Measurements from ENCODE around the gene CGNL1. TPM values are rescaled to one million over a fixed set of nuclear protein-coding genes. Genes with fewer than 3 reads are reported as not detected.
A peak's percentile ranks its signal among the peaks of the same experiment; 100 is the strongest.

CGNL1 gene
- total and polyA plus RNA-seq, 11 donors, result 3.8 to 40.0 (median 23.4) TPM

DNA sequence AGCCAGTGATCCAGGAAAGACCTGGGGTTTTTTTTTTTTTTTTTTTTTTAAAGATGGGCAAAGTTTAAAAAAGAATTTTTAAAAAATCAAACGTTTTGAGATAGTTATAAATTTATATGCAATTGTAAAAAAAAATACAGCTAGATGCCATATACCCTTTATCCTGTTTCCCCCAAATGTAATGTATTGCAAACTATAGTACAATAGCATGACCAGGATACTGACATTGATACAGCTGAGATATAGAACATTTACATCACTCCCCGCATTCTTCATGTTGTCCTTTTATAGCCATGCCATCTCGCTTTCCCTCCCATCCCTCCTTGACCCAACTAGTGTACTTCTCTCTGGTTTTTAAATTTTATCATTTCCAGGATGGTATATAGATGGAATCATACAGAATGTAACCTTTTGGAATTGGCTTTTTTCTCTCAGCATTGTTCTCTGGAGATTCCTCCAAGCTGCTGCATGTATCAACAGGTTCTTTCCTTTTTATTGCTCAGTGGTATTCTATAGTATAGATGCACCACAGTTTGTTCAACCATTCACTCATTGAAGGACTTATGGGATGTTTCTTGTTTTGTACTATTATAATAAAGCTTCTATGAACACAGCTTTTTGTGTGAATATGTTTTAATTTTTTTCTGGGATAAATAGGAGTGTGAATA is 104.9 kb downstream of the CGNL1 start:
- intact Hi-C loops (cut with DNase I), result no loop called here
- Histone ChIP-seq H3K27me3 (no peaks in the 10 kb centered on the region), H3K9me3 (no peaks in the 10 kb centered on the region), H3K4me1 (peaks cover 0 to 15% (median 0%) of the 10 kb centered on the region in 12 donors), H3K27ac (no peak overlapping the region), H3K4me3 (no peak overlapping the region), H3K36me3 (no peaks in the 10 kb centered on the region)
- 80 to 90% (median 86%) methylated on average over 3 of the region's 3 CpGs for WGBS, 4 donors
- ATAC-seq, result no peak
- no peak for DNase-seq
- TF ChIP-seq POLR2A (IDR thresholded peaks at IDR 0.05), result no peak
- TF ChIP-seq, protein P1, sequence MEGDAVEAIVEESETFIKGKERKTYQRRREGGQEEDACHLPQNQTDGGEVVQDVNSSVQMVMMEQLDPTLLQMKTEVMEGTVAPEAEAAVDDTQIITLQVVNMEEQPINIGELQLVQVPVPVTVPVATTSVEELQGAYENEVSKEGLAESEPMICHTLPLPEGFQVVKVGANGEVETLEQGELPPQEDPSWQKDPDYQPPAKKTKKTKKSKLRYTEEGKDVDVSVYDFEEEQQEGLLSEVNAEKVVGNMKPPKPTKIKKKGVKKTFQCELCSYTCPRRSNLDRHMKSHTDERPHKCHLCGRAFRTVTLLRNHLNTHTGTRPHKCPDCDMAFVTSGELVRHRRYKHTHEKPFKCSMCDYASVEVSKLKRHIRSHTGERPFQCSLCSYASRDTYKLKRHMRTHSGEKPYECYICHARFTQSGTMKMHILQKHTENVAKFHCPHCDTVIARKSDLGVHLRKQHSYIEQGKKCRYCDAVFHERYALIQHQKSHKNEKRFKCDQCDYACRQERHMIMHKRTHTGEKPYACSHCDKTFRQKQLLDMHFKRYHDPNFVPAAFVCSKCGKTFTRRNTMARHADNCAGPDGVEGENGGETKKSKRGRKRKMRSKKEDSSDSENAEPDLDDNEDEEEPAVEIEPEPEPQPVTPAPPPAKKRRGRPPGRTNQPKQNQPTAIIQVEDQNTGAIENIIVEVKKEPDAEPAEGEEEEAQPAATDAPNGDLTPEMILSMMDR (IDR thresholded peaks at IDR 0.05), result no peak

DNA sequence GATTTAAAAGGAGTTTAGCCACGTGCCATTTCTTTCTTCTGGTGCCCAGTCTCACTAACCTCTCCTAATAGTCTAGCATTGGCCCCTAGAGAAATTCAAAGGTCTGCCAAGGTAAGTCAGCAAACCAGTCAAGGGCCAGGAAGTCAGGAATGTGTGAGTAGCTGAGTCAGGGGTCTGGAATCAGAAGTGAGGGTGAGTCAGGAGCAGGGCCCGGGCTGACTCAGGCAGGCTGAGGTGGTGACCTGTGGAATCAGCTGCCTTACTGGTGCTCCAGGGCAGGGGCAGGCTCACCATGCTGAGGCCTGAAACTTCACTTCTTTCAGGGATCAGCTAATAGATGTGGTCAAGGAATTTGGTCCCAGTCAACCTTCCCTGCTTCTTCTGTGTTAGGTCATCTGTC is 109.6 kb downstream of the CGNL1 start:
- H3K9me3 ChIP-seq, result no peaks in the 10 kb centered on the region
- TF ChIP-seq, protein P1 (IDR thresholded peaks at IDR 0.05), result no peak
- TF ChIP-seq POLR2A (IDR thresholded peaks at IDR 0.05), result no peak
- H3K27ac ChIP-seq, result no peak overlapping the region
- 18 to 33% (median 23%) methylated on average over 2 of the region's 2 CpGs for WGBS, 4 donors
- no peaks in the 10 kb centered on the region for H3K27me3 ChIP-seq
- H3K4me1 ChIP-seq, result peaks cover 0 to 6% (median 0%) of the 10 kb centered on the region in 12 donors
- H3K4me3 ChIP-seq, result no peak overlapping the region
- no peaks in the 10 kb centered on the region for H3K36me3 ChIP-seq
- intact Hi-C loops (cut with DNase I), result no loop called here
- DNase-seq, result peak in 1 of 5 donors; percentile 63
- ATAC-seq, result peak in 3 of 4 donors; percentile 26 to 91 (median 86)

DNA sequence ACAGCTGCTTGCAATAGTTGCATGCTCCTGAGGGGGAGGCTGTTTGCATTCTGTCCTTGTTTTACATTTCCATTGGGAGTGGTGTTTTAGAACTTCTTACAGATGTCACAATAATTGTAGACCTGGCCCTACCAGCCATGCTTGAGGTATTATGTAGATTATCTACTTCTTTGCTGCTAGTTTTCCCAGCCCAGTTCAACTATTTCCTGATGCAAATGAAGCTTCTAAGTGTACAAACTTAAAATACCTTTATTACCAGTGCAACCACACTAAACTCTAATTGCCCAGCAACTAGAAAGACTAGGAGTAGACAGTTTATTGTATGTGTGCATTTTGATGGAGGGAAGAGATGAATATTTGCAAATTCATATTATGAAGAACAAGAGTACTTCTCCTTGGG is 110.5 kb downstream of the CGNL1 start:
- ATAC-seq (no peak), DNase-seq (no peak)
- Histone ChIP-seq H3K4me3 (no peak overlapping the region), H3K36me3 (no peaks in the 10 kb centered on the region), H3K27me3 (no peaks in the 10 kb centered on the region), H3K27ac (no peak overlapping the region), H3K4me1 (peaks cover 0 to 6% (median 0%) of the 10 kb centered on the region in 12 donors), H3K9me3 (no peaks in the 10 kb centered on the region)
- TF ChIP-seq POLR2A (IDR thresholded peaks at IDR 0.05), result no peak
- TF ChIP-seq, protein P1 (IDR thresholded peaks at IDR 0.05), result no peak
- intact Hi-C loops (cut with DNase I), result no loop called here

DNA sequence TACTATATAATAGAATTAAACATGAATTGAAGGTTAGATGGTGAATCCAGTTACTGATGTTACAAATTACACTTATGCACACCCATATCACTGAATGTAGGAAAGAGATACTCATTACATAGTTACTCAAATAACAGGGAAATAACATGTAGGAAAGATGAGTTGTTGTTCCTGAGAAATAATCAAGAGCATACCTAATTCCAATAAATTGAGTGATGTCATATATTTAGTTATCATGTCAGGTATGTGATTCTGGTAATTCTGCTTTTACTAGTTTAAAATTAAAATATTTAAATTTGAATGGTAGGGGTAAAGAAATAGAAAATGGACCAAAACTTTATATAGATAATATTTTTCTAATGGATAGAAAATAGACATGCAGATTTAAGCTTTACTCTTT is 112.8 kb downstream of the CGNL1 start:
- Histone ChIP-seq H3K27ac (no peak overlapping the region), H3K36me3 (no peaks in the 10 kb centered on the region), H3K4me3 (no peak overlapping the region), H3K9me3 (no peaks in the 10 kb centered on the region), H3K4me1 (peaks cover 0 to 11% (median under 1%) of the 10 kb centered on the region in 12 donors), H3K27me3 (no peaks in the 10 kb centered on the region)
- DNase-seq (no peak), ATAC-seq (no peak)
- intact Hi-C loops (cut with DNase I), result no loop called here
- TF ChIP-seq, protein P1 (IDR thresholded peaks at IDR 0.05), result no peak
- no peak for TF ChIP-seq POLR2A (IDR thresholded peaks at IDR 0.05)
